Heart left ventricle (tissue), 13 donors: ENCODE measurements around the gene ZNF511.

Source experiments
- POLR2A ChIP-seq, 2 donors: fragments of 450-650 bp; IDR thresholded peaks; one replicate each; pipeline ENCODE4 v1.6.1; 2017; ENCODE audit warnings: antibody characterized with exemption in 2 of 2, mild to moderate bottlenecking in 2 of 2, moderate library complexity in 2 of 2
- TF ChIP-seq, protein P1 (sequence below), 12 donors: fragments of 200-600 bp; sonication (generic) in 4 of 12; IDR thresholded peaks; one replicate each; pipeline versions ENCODE4 v1.5.0 to v1.8.0; 2018 to 2022; ENCODE audit warnings: antibody characterized with exemption in 12 of 12, mild to moderate bottlenecking in 5 of 12
- donor health status: ischemic (EF 13 %, LVEDD 7.1; RV severe dilation, severe dysfunction).
- donor health status: DM: no; HTN: yes; CAD: no.
- donor health status: DM: no; HTN: no; CAD: no.
- donor health status: ischemic (EF 25% LVEDD 6.9; RV normal size, moderate dysfunction).
- donor health status: ischemic (EF 25% LVEDD 5.7; RV mildly dilated, moderate dysfunction).
- donor health status: ischemic (EF 35%, LVEDD 5.7; RV mildly dilated, moderate dysfunction).
- donor health status: nonischemic (EF 11% LVEDD 7.7; RV severe dilation, severe dysfunction).
- donor health status: DM: yes; HTN: yes; CAD: no.
- donor health status: PGD.
- donor health status: ischemic (EF 29% LVEDD 5.4; RV normal size, mild dysfunction).
- donor health status: nonischemic (EF 23%, LVEDD 6.1; RV moderate dilation, normal function).

DNA sequence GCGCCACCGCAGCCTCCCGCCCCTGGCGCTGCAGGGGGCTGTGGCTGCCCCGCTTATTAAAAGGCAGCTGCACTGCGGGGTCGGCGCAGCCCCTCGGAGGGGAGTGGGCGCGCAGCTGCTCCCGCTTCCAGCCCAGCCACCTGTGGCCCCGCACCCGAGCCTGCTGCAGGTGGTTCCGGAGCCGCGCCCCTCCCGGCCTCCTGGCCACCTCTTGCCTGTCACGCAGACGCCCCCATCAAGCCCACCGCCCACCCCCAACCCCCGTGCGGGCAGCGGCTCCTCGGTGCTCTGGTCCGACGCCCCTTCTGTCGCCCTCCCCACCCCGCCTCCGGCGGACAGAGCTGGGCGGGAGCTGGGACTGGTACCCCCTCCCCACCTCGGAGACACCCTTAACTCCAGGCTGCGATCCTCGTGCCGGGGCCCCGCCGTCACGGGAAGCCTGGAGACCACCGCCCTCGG, 27.4 kb downstream of the ZNF511 start:
- TF ChIP-seq, protein P1, sequence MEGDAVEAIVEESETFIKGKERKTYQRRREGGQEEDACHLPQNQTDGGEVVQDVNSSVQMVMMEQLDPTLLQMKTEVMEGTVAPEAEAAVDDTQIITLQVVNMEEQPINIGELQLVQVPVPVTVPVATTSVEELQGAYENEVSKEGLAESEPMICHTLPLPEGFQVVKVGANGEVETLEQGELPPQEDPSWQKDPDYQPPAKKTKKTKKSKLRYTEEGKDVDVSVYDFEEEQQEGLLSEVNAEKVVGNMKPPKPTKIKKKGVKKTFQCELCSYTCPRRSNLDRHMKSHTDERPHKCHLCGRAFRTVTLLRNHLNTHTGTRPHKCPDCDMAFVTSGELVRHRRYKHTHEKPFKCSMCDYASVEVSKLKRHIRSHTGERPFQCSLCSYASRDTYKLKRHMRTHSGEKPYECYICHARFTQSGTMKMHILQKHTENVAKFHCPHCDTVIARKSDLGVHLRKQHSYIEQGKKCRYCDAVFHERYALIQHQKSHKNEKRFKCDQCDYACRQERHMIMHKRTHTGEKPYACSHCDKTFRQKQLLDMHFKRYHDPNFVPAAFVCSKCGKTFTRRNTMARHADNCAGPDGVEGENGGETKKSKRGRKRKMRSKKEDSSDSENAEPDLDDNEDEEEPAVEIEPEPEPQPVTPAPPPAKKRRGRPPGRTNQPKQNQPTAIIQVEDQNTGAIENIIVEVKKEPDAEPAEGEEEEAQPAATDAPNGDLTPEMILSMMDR (IDR thresholded peaks at IDR 0.05) = no peak
- no peak for TF ChIP-seq POLR2A (IDR thresholded peaks at IDR 0.05)
